ENCODE data around the gene MICALL1.

GRCh38 chr22:37916311-37916710 lies 10.2 kb downstream of the MICALL1 start:
- no peak for TF ChIP-seq CTCF (IDR thresholded peaks at IDR 0.05)
- no peak for TF ChIP-seq POLR2A (IDR thresholded peaks at IDR 0.05)

All from esophagus squamous epithelium (tissue), 4 donors.